Memory B cell (primary cell): Measurements from ENCODE around the gene SCFD2.
"Not testable (repeated sequence)": the region's sequence is repeated elsewhere in the genome, so short reads cannot be mapped to it uniquely, and the experiment has no call there.

Experiments used
- ATAC-seq: fragments of 150-1000 bp; cut with Tn5 transposase; 2 replicates; pipeline ENCODE4 v1.10.0; 2021; ENCODE audit warnings: low read depth, mild to moderate bottlenecking, moderate library complexity
- DNase-seq, 2 donors: peaks; one replicate each; pipeline ENCODE4 v3.0.0; 2022; ENCODE audit warnings: low spot score in 2 of 2
- H3K27ac Mint-ChIP-seq: one replicate; pipeline ENCODE4 v1.8.0; 2022; ENCODE audit warnings: mild to moderate bottlenecking, moderate library complexity, mixed read lengths
- H3K27me3 Mint-ChIP-seq: one replicate; pipeline ENCODE4 v1.8.0; 2022; ENCODE audit warnings: mixed read lengths
- H3K36me3 Mint-ChIP-seq: one replicate; pipeline ENCODE4 v1.8.0; 2022; ENCODE audit warnings: mild to moderate bottlenecking, mixed read lengths
- H3K4me1 Mint-ChIP-seq: one replicate; pipeline ENCODE4 v1.8.0; 2022; ENCODE audit warnings: mixed read lengths
- H3K4me3 Mint-ChIP-seq: one replicate; pipeline ENCODE4 v1.8.0; 2022; ENCODE audit warnings: mild to moderate bottlenecking, moderate library complexity, mixed read lengths
- H3K9me3 Mint-ChIP-seq: one replicate; pipeline ENCODE4 v1.8.0; 2022; ENCODE audit warnings: mixed read lengths

SCFD2 gene

GRCh38 chr4:53315300-53315699, 50.6 kb downstream of the SCFD2 start:
- no peak overlapping the region for H3K4me3 Mint-ChIP-seq
- no peaks in the 10 kb centered on the region for H3K9me3 Mint-ChIP-seq
- ATAC-seq (no peak), DNase-seq (no peak)
- H3K36me3 Mint-ChIP-seq, result peaks cover 8% of the 10 kb centered on the region
- H3K27ac Mint-ChIP-seq, result no peak overlapping the region
- no peaks in the 10 kb centered on the region for H3K27me3 Mint-ChIP-seq
- H3K4me1 Mint-ChIP-seq, result peaks cover 7% of the 10 kb centered on the region

- DNase-seq (no peak), ATAC-seq (no peak)
- no peaks in the 10 kb centered on the region for H3K9me3 Mint-ChIP-seq
- H3K27ac Mint-ChIP-seq, result no peak overlapping the region
- no peaks in the 10 kb centered on the region for H3K27me3 Mint-ChIP-seq
- no peak overlapping the region for H3K4me3 Mint-ChIP-seq
- peaks cover 8% of the 10 kb centered on the region for H3K36me3 Mint-ChIP-seq
- peaks cover 7% of the 10 kb centered on the region for H3K4me1 Mint-ChIP-seq
Measured at GRCh38 chr4:53314252-53314651, 51.6 kb downstream of the SCFD2 start.

- H3K4me1 Mint-ChIP-seq, result peaks cover 7% of the 10 kb centered on the region
- no peaks in the 10 kb centered on the region for H3K27me3 Mint-ChIP-seq
- H3K4me3 Mint-ChIP-seq, result no peak overlapping the region
- ATAC-seq, result no peak
- peaks cover 8% of the 10 kb centered on the region for H3K36me3 Mint-ChIP-seq
- H3K27ac Mint-ChIP-seq, result no peak overlapping the region
- no peaks in the 10 kb centered on the region for H3K9me3 Mint-ChIP-seq
- DNase-seq, result no peak
Measured at GRCh38 chr4:53313510-53313909, 52.4 kb downstream of the SCFD2 start.

GRCh38 chr4:53309321-53310040, 56.4 kb downstream of the SCFD2 start:
- Mint-ChIP-seq H3K27me3 (no peaks in the 10 kb centered on the region), H3K4me3 (no peak overlapping the region), H3K9me3 (peaks cover 5% of the 10 kb centered on the region), H3K36me3 (peaks cover 30% of the 10 kb centered on the region), H3K4me1 (peaks cover 6% of the 10 kb centered on the region), H3K27ac (no peak overlapping the region)
- ATAC-seq (no peak), DNase-seq (no peak)

GRCh38 chr4:53307819-53308780, 57.8 kb downstream of the SCFD2 start:
- ATAC-seq (no peak), DNase-seq (no peak)
- H3K4me3 Mint-ChIP-seq, result no peak overlapping the region
- H3K27ac Mint-ChIP-seq, result peak overlapping the region; percentile 51
- H3K9me3 Mint-ChIP-seq, result peaks cover 11% of the 10 kb centered on the region
- H3K27me3 Mint-ChIP-seq, result no peaks in the 10 kb centered on the region
- H3K4me1 Mint-ChIP-seq, result peaks cover 6% of the 10 kb centered on the region
- H3K36me3 Mint-ChIP-seq, result peaks cover 35% of the 10 kb centered on the region

GRCh38 chr4:53307210-53307609, 58.7 kb downstream of the SCFD2 start:
- peaks cover 37% of the 10 kb centered on the region for H3K36me3 Mint-ChIP-seq

GRCh38 chr4:53306729-53307128, 59.1 kb downstream of the SCFD2 start:
- Mint-ChIP-seq H3K4me3 (no peak overlapping the region), H3K36me3 (peaks cover 35% of the 10 kb centered on the region), H3K27me3 (no peaks in the 10 kb centered on the region), H3K4me1 (peaks cover 6% of the 10 kb centered on the region), H3K9me3 (peaks cover 11% of the 10 kb centered on the region), H3K27ac (peak overlapping the region; percentile 51)
- DNase-seq (no peak), ATAC-seq (no peak)

More at GRCh38 chr4:53307210-53307609, 58.7 kb downstream of the SCFD2 start:
- ATAC-seq (no peak), DNase-seq (no peak)
- Mint-ChIP-seq H3K4me3 (no peak overlapping the region), H3K9me3 (peaks cover 11% of the 10 kb centered on the region), H3K27ac (peak overlapping the region; percentile 51), H3K4me1 (peaks cover 6% of the 10 kb centered on the region), H3K27me3 (no peaks in the 10 kb centered on the region)

GRCh38 chr4:53292209-53292608, 73.7 kb downstream of the SCFD2 start:
- DNase-seq, H3K4me3 Mint-ChIP-seq, H3K4me1 Mint-ChIP-seq, ATAC-seq, H3K27ac Mint-ChIP-seq, H3K27me3 Mint-ChIP-seq: not testable (repeated sequence)
- Mint-ChIP-seq H3K36me3 (peaks cover 37% of the 10 kb centered on the region), H3K9me3 (peaks cover 37% of the 10 kb centered on the region)

- no peaks in the 10 kb centered on the region for H3K4me1 Mint-ChIP-seq
- H3K36me3 Mint-ChIP-seq, result peaks cover 20% of the 10 kb centered on the region
- H3K9me3 Mint-ChIP-seq, result peaks cover 7% of the 10 kb centered on the region
- no peaks in the 10 kb centered on the region for H3K27me3 Mint-ChIP-seq
- ATAC-seq, result no peak
- H3K27ac Mint-ChIP-seq, result no peak overlapping the region
- no peak overlapping the region for H3K4me3 Mint-ChIP-seq
- DNase-seq, result no peak
Measured at GRCh38 chr4:53281438-53281837, 84.4 kb downstream of the SCFD2 start.

GRCh38 chr4:53280846-53281245, 85.0 kb downstream of the SCFD2 start:
- Mint-ChIP-seq H3K9me3 (peaks cover 7% of the 10 kb centered on the region), H3K27ac (no peak overlapping the region), H3K4me1 (no peaks in the 10 kb centered on the region), H3K36me3 (peaks cover 17% of the 10 kb centered on the region), H3K27me3 (no peaks in the 10 kb centered on the region), H3K4me3 (no peak overlapping the region)
- DNase-seq (no peak), ATAC-seq (no peak)

- no peak for DNase-seq
- Mint-ChIP-seq H3K27ac (no peak overlapping the region), H3K36me3 (peaks cover 23% of the 10 kb centered on the region), H3K4me1 (peaks cover 2% of the 10 kb centered on the region), H3K4me3 (no peak overlapping the region), H3K27me3 (no peaks in the 10 kb centered on the region), H3K9me3 (peaks cover 3% of the 10 kb centered on the region)
- ATAC-seq, result no peak
Measured at GRCh38 chr4:53274609-53275268, 91.1 kb downstream of the SCFD2 start.

- no peaks in the 10 kb centered on the region for H3K27me3 Mint-ChIP-seq
- no peak for ATAC-seq
Measured at GRCh38 chr4:53273726-53274125, 92.1 kb downstream of the SCFD2 start.

GRCh38 chr4:53267026-53267425, 98.8 kb downstream of the SCFD2 start:
- peaks cover 22% of the 10 kb centered on the region for H3K36me3 Mint-ChIP-seq

More at GRCh38 chr4:53273726-53274125, 92.1 kb downstream of the SCFD2 start:
- H3K36me3 Mint-ChIP-seq, result peaks cover 22% of the 10 kb centered on the region
- peaks cover 2% of the 10 kb centered on the region for H3K4me1 Mint-ChIP-seq
- no peak for DNase-seq
- no peak overlapping the region for H3K4me3 Mint-ChIP-seq
- no peak overlapping the region for H3K27ac Mint-ChIP-seq
- H3K9me3 Mint-ChIP-seq, result no peaks in the 10 kb centered on the region

GRCh38 chr4:53255986-53256385, 109.9 kb downstream of the SCFD2 start:
- not testable (repeated sequence) for H3K4me1 Mint-ChIP-seq, H3K4me3 Mint-ChIP-seq, H3K27me3 Mint-ChIP-seq, H3K9me3 Mint-ChIP-seq, H3K27ac Mint-ChIP-seq, ATAC-seq, DNase-seq
- H3K36me3 Mint-ChIP-seq, result peaks cover 13% of the 10 kb centered on the region

More at GRCh38 chr4:53267026-53267425, 98.8 kb downstream of the SCFD2 start:
- Mint-ChIP-seq H3K9me3 (peaks cover 2% of the 10 kb centered on the region), H3K4me1 (peaks cover 5% of the 10 kb centered on the region), H3K27me3 (no peaks in the 10 kb centered on the region), H3K4me3 (no peak overlapping the region), H3K27ac (no peak overlapping the region)
- DNase-seq (no peak), ATAC-seq (no peak)
